Suprapubic skin (tissue), 4 donors: Measurements from ENCODE around the gene CLSTN1. TPM values are rescaled to one million over a fixed set of nuclear protein-coding genes. Genes with fewer than 3 reads are reported as not detected.

Experiments used
- DNase-seq, 2 donors: peaks; one replicate each; pipeline ENCODE4 v3.0.0-alpha.2; 2019; ENCODE audit warnings: low spot score in 2 of 2
- H3K27ac ChIP-seq: fragments of 200-600 bp; sonication (generic); one replicate; pipeline ENCODE4 v1.5.1; 2019
- H3K27me3 ChIP-seq: fragments of 200-600 bp; sonication (generic); one replicate; pipeline ENCODE4 v1.5.1; 2019
- H3K36me3 ChIP-seq: fragments of 200-600 bp; sonication (generic); one replicate; pipeline ENCODE4 v1.5.1; 2019
- H3K4me1 ChIP-seq: fragments of 200-600 bp; sonication (generic); one replicate; pipeline ENCODE4 v1.5.1; 2019
- H3K4me3 ChIP-seq: fragments of 200-600 bp; sonication (generic); one replicate; pipeline ENCODE4 v1.5.1; 2019; ENCODE audit warnings: mild to moderate bottlenecking
- H3K9me3 ChIP-seq: fragments of 200-600 bp; sonication (generic); one replicate; pipeline ENCODE4 v1.5.1; 2019
- CTCF ChIP-seq, 2 donors: fragments of 200-600 bp in 1 of 2; fragments of 450-650 bp in 1 of 2; sonication (generic) in 1 of 2; IDR thresholded peaks; one replicate each; pipeline ENCODE4 v1.5.1; 2016 to 2019; ENCODE audit warnings: antibody characterized with exemption in 2 of 2, mild to moderate bottlenecking in 1 of 2, moderate library complexity in 1 of 2
- EP300 ChIP-seq: sonication (generic); formaldehyde crosslinking; IDR thresholded peaks from one replicate; pipeline ENCODE4 v1.6.1; 2017; ENCODE audit warnings: antibody characterized with exemption
- POLR2A ChIP-seq, 2 donors: fragments of 450-650 bp; IDR thresholded peaks; one replicate each; pipeline ENCODE4 v1.6.1; 2017; ENCODE audit warnings: antibody characterized with exemption in 2 of 2, mild to moderate bottlenecking in 2 of 2, moderate library complexity in 2 of 2
- POLR2AphosphoS5 ChIP-seq, 3 donors: sonication (generic); formaldehyde crosslinking; IDR thresholded peaks; one replicate each; pipeline ENCODE4 v1.6.1; 2017; ENCODE audit warnings: antibody characterized with exemption in 3 of 3
- WGBS: methylation state at CpG from one replicate; pipeline ENCODE4 v1.1.5; 2018; 5-methylcytosine and 5-hydroxymethylcytosine counted together
- total RNA-seq, 4 donors: library from RNA; depleted of rRNA; stranded (reverse); fragments of >200 nt; gene quantifications; one replicate each; pipeline ENCODE4 v1.1.0, GENCODE V29; 2016

CLSTN1 gene
- total RNA-seq, 4 donors from 2014 or later: 118 to 202 (median 165) TPM

GRCh38 chr1:9761855-9762254, 61.9 kb downstream of the CLSTN1 start:
- no peaks in the 10 kb centered on the region for H3K9me3 ChIP-seq
- H3K27ac ChIP-seq: no peak overlapping the region
- 89% methylated on average over 9 of the region's 9 CpGs for WGBS
- peaks cover 10% of the 10 kb centered on the region for H3K36me3 ChIP-seq
- no peak for DNase-seq
- H3K4me1 ChIP-seq: peaks cover 3% of the 10 kb centered on the region
- no peak overlapping the region for H3K4me3 ChIP-seq
- no peaks in the 10 kb centered on the region for H3K27me3 ChIP-seq
- no peak for TF ChIP-seq CTCF (IDR thresholded peaks at IDR 0.05)
- TF ChIP-seq POLR2A (IDR thresholded peaks at IDR 0.05): no peak
- TF ChIP-seq POLR2AphosphoS5 (IDR thresholded peaks at IDR 0.05): no peak
- TF ChIP-seq EP300: no peak

- H3K9me3 ChIP-seq: no peaks in the 10 kb centered on the region
- H3K27me3 ChIP-seq: no peaks in the 10 kb centered on the region
- no peak overlapping the region for H3K27ac ChIP-seq
- no peak overlapping the region for H3K4me3 ChIP-seq
- peaks cover 10% of the 10 kb centered on the region for H3K36me3 ChIP-seq
- H3K4me1 ChIP-seq: peaks cover 5% of the 10 kb centered on the region
- no peak for TF ChIP-seq EP300
- TF ChIP-seq POLR2AphosphoS5 (IDR thresholded peaks at IDR 0.05): no peak
- no peak for TF ChIP-seq POLR2A (IDR thresholded peaks at IDR 0.05)
- TF ChIP-seq CTCF (IDR thresholded peaks at IDR 0.05): no peak
- 92% methylated on average over 6 of the region's 6 CpGs for WGBS
- no peak for DNase-seq
Measured at GRCh38 chr1:9760824-9761223, 62.9 kb downstream of the CLSTN1 start.

GRCh38 chr1:9759939-9760338, 63.8 kb downstream of the CLSTN1 start:
- Histone ChIP-seq H3K9me3 (no peaks in the 10 kb centered on the region), H3K4me3 (no peak overlapping the region), H3K36me3 (peaks cover 10% of the 10 kb centered on the region), H3K27ac (no peak overlapping the region), H3K4me1 (peaks cover 7% of the 10 kb centered on the region), H3K27me3 (no peaks in the 10 kb centered on the region)
- TF ChIP-seq EP300 (no peak), POLR2A (IDR thresholded peaks at IDR 0.05) (no peak), CTCF (IDR thresholded peaks at IDR 0.05) (no peak), POLR2AphosphoS5 (IDR thresholded peaks at IDR 0.05) (no peak)
- 86% methylated on average over 2 of the region's 2 CpGs for WGBS
- DNase-seq: no peak

- H3K4me1 ChIP-seq: peaks cover 7% of the 10 kb centered on the region
- DNase-seq: no peak
- 74% methylated on average over 10 of the region's 10 CpGs for WGBS
- H3K27me3 ChIP-seq: no peaks in the 10 kb centered on the region
- no peak overlapping the region for H3K4me3 ChIP-seq
- TF ChIP-seq CTCF (IDR thresholded peaks at IDR 0.05) (no peak), POLR2A (IDR thresholded peaks at IDR 0.05) (no peak), EP300 (no peak), POLR2AphosphoS5 (IDR thresholded peaks at IDR 0.05) (no peak)
- no peaks in the 10 kb centered on the region for H3K9me3 ChIP-seq
- no peak overlapping the region for H3K27ac ChIP-seq
- H3K36me3 ChIP-seq: peaks cover 19% of the 10 kb centered on the region
Measured at GRCh38 chr1:9758559-9759121, 65.1 kb downstream of the CLSTN1 start.

- Histone ChIP-seq H3K4me1 (peaks cover 7% of the 10 kb centered on the region), H3K27ac (no peak overlapping the region), H3K9me3 (no peaks in the 10 kb centered on the region), H3K36me3 (peaks cover 33% of the 10 kb centered on the region), H3K27me3 (no peaks in the 10 kb centered on the region), H3K4me3 (no peak overlapping the region)
- no peak for TF ChIP-seq POLR2A (IDR thresholded peaks at IDR 0.05)
- no peak for TF ChIP-seq POLR2AphosphoS5 (IDR thresholded peaks at IDR 0.05)
- no peak for TF ChIP-seq EP300
- TF ChIP-seq CTCF (IDR thresholded peaks at IDR 0.05): no peak
- no peak for DNase-seq
- 40% methylated on average over 10 of the region's 10 CpGs for WGBS
Measured at GRCh38 chr1:9755441-9755995, 68.2 kb downstream of the CLSTN1 start.
